Heart right ventricle (tissue), 16 donors: ENCODE data around the gene CLEC16A. TPM values are rescaled to one million over a fixed set of nuclear protein-coding genes. Genes with fewer than 3 reads are reported as not detected.

Source experiments
- ATAC-seq, 8 donors: fragments of 200-7000 bp; cut with Tn5 transposase; one replicate each; pipeline ENCODE4 v1.9.1; 2020; ENCODE audit warnings: mild to moderate bottlenecking in 8 of 8, moderate library complexity in 8 of 8, moderate number of reproducible peaks in 1 of 8
- DNase-seq, 2 donors: peaks; one replicate each; pipeline ENCODE4 v3.0.0-alpha.2; 2020
- H3K27ac ChIP-seq, 10 donors: fragments of 200-600 bp; sonication (generic) in 2 of 10; one replicate each; pipeline versions ENCODE4 v1.5.0 to v1.8.0; 2020 to 2022; ENCODE audit warnings: mild to moderate bottlenecking in 3 of 10
- H3K27me3 ChIP-seq, 7 donors: fragments of 200-600 bp; one replicate each; pipeline ENCODE4 v1.8.0; 2021 to 2022; ENCODE audit warnings: mild to moderate bottlenecking in 2 of 7
- H3K36me3 ChIP-seq, 9 donors: fragments of 200-600 bp; sonication (generic) in 1 of 9; one replicate each; pipeline versions ENCODE4 v1.5.0 to v1.8.0; 2020 to 2022; ENCODE audit warnings: mild to moderate bottlenecking in 2 of 9
- H3K4me1 ChIP-seq, 9 donors: fragments of 200-600 bp; sonication (generic) in 1 of 9; one replicate each; pipeline versions ENCODE4 v1.5.0 to v1.8.0; 2020 to 2022; ENCODE audit warnings: mild to moderate bottlenecking in 4 of 9
- H3K4me3 ChIP-seq, 10 donors: fragments of 200-600 bp; sonication (generic) in 2 of 10; one replicate each; pipeline versions ENCODE4 v1.5.0 to v1.8.0; 2020 to 2022; ENCODE audit warnings: mild to moderate bottlenecking in 7 of 10, moderate library complexity in 2 of 10
- H3K9me3 ChIP-seq, 11 donors: fragments of 200-600 bp in 10 of 11; sonication (generic) in 2 of 11; one replicate each; pipeline versions ENCODE4 v1.5.0 to v1.8.0; 2013 to 2022; ENCODE audit warnings: mild to moderate bottlenecking in 2 of 11, control low read depth in 1 of 11, moderate library complexity in 1 of 11
- WGBS, 2 donors: extraction: QIAGEN DNeasy Blood & Tissue Kit; methylation state at CpG; one replicate each; pipeline ENCODE4 v1.1.7; 2013; ENCODE audit warnings: inconsistent platforms in 1 of 2; 5-methylcytosine and 5-hydroxymethylcytosine counted together
- intact Hi-C, 10 donors: fragments of 100-400 bp; cut with DNase I; formaldehyde crosslinking; loops; one replicate each; pipeline versions ENCODE4 v1.11.1 to v1.14.2; 2022
- polyA plus RNA-seq, 2 donors: library from polyadenylated mRNA; stranded (reverse); fragments of 200-250 nt; gene quantifications; one replicate each; pipeline ENCODE4 v1.2.3, GENCODE V29; 2013
- total RNA-seq, 10 donors: library from RNA; stranded (reverse); fragmentation: NEBNext Ultra II Directional in 3 of 10; extraction: Animal tissue kit (Norgen Biotek cat#: 25700) in 3 of 10; gene quantifications; one replicate each; pipeline versions ENCODE4 v1.2.1 to v1.2.4, GENCODE V29; 2021 to 2023
- TF ChIP-seq, protein P1 (sequence below), 9 donors: fragments of 200-600 bp; sonication (generic) in 2 of 9; IDR thresholded peaks; one replicate each; pipeline versions ENCODE4 v1.5.0 to v1.8.0; 2021 to 2022; ENCODE audit warnings: antibody characterized with exemption in 9 of 9, mild to moderate bottlenecking in 5 of 9, moderate library complexity in 1 of 9
- donor health status: Arrhythmogenic right ventricular cardiomyopathy.
- donor health status: ischemic (EF 13 %, LVEDD 7.1; RV severe dilation, severe dysfunction).
- donor health status: healthy with polysubstance abuse.
- donor health status: DM: no; HTN: yes; CAD: no.
- donor health status: DM: no; HTN: no; CAD: no.
- donor health status: ischemic (EF 25% LVEDD 6.9; RV normal size, moderate dysfunction).
- donor health status: ischemic (EF 25% LVEDD 5.7; RV mildly dilated, moderate dysfunction).
- donor health status: healthy.
- donor health status: DM: yes; HTN: yes; CAD: no.
- donor health status: Ischemic cardiomyopathy.
- donor health status: ischemic (EF 35%, LVEDD 5.7; RV mildly dilated, moderate dysfunction).
- donor health status: nonischemic (EF 11% LVEDD 7.7; RV severe dilation, severe dysfunction).
- donor health status: DM: yes; HTN: yes; CAD: no.
- donor health status: PGD.
- donor health status: ischemic (EF 29% LVEDD 5.4; RV normal size, mild dysfunction).
- donor health status: nonischemic (EF 23%, LVEDD 6.1; RV moderate dilation, normal function).

CLEC16A gene
- total and polyA plus RNA-seq, 12 donors, result 12.1 to 30.8 (median 23.0) TPM

DNA sequence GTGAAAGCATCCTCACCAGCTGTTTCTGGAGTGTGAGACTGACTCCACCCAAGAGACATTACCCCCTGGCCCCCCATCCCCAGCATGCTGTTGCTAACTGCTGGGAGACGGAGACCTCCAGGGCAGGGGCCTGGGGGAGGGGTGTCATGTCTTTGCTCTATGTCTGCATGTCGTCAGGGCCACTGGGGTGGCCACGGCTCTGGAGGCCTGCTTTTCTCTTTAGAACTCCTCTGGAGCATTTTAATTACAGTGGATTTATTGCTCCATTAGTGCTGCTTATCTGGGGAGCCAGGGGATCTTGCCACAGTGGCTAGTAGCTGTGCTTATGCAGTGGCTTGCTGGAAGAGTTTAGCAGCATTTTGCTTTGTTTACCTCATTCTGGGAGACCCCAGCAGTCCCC lies 32.3 kb downstream of the CLEC16A start:
- intact Hi-C loops, result loop anchor here in 3 of 10 donors (5.0 to 10.0 kb wide), 2 partner anchors 128 to 376 kb away; no protein-coding TSS in a partner anchor
- Histone ChIP-seq H3K27ac (no peak overlapping the region), H3K27me3 (no peaks in the 10 kb centered on the region), H3K36me3 (peaks cover 0 to 94% (median 9%) of the 10 kb centered on the region in 9 donors), H3K4me3 (no peak overlapping the region), H3K4me1 (peaks cover 0 to 30% (median 10%) of the 10 kb centered on the region in 9 donors), H3K9me3 (no peaks in the 10 kb centered on the region)
- no peak for ATAC-seq
- 72 to 76% methylated on average over 3 of the region's 3 CpGs for WGBS, 2 donors
- DNase-seq, result no peak
- TF ChIP-seq, protein P1, sequence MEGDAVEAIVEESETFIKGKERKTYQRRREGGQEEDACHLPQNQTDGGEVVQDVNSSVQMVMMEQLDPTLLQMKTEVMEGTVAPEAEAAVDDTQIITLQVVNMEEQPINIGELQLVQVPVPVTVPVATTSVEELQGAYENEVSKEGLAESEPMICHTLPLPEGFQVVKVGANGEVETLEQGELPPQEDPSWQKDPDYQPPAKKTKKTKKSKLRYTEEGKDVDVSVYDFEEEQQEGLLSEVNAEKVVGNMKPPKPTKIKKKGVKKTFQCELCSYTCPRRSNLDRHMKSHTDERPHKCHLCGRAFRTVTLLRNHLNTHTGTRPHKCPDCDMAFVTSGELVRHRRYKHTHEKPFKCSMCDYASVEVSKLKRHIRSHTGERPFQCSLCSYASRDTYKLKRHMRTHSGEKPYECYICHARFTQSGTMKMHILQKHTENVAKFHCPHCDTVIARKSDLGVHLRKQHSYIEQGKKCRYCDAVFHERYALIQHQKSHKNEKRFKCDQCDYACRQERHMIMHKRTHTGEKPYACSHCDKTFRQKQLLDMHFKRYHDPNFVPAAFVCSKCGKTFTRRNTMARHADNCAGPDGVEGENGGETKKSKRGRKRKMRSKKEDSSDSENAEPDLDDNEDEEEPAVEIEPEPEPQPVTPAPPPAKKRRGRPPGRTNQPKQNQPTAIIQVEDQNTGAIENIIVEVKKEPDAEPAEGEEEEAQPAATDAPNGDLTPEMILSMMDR (IDR thresholded peaks at IDR 0.05), result no peak

DNA sequence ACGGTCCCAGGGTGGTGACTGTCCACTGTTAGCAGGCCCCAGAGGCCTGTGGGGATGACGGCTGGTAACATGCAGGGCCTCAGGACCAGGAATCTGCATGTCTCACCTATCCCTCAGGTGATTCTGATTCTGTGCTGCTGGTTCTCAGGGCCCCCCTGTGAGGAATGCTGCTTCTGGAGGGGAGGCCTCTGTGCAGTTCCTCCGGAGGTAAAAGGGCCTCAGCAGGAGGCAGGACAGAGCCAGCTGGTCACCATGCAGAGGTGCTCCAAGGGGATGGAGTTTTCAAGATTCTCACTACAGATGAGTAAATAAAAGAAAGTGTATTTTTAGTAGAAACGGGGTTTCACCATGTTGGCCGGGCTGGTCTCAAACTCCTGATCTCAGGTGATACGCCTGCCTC lies 33.8 kb downstream of the CLEC16A start:
- Histone ChIP-seq H3K4me1 (peaks cover 0 to 30% (median 10%) of the 10 kb centered on the region in 9 donors), H3K36me3 (peaks cover 0 to 91% (median 11%) of the 10 kb centered on the region in 9 donors), H3K27ac (no peak overlapping the region), H3K9me3 (no peaks in the 10 kb centered on the region), H3K4me3 (no peak overlapping the region), H3K27me3 (no peaks in the 10 kb centered on the region)
- intact Hi-C loops, result loop anchor here in 3 of 10 donors (5.0 to 10.0 kb wide), 2 partner anchors 127 to 374 kb away; no protein-coding TSS in a partner anchor
- TF ChIP-seq, protein P1 (IDR thresholded peaks at IDR 0.05), result no peak
- ATAC-seq, result no peak
- no peak for DNase-seq
- 95% methylated on average over 6 of the region's 6 CpGs for WGBS, 2 donors

DNA sequence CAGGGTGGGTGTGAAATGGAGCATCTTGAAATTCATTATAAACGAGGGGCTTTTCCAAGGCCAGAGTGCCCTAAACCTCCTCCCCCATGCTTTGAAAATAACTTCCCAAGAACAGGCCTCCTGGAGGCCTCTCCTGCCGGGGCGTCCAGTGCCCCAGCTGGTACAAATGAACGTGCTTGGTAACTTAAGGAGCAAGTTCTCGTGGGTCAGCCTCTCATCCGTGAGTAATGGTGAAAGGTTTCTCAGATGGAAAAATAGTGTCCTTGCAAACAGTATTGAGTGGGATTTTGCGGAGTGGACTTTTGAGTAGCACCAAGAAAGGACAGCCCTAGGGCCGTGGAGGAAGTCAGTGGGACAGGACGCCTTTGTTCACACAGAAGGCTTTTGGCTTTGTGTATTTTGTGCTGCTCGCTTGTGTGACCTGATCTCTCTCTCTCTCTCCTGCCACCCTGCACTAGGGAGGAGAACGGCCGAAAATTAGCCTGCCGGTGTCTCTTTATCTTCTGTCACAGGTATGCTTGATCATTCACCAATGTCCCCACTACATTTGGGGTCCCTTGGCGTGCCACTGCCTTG lies 34.6 kb downstream of the CLEC16A start:
- intact Hi-C loops, result loop anchor here in 3 of 10 donors (5.0 to 10.0 kb wide), 2 partner anchors 126 to 373 kb away; no protein-coding TSS in a partner anchor

More for the DNA sequence above, 34.6 kb downstream of the CLEC16A start:
- peaks cover 0 to 92% (median 20%) of the 10 kb centered on the region in 9 donors for H3K36me3 ChIP-seq
- TF ChIP-seq, protein P1 (IDR thresholded peaks at IDR 0.05), result no peak
- ATAC-seq, result no peak
- DNase-seq, result no peak
- no peaks in the 10 kb centered on the region for H3K27me3 ChIP-seq
- no peaks in the 10 kb centered on the region for H3K9me3 ChIP-seq
- peaks cover 0 to 32% (median 11%) of the 10 kb centered on the region in 9 donors for H3K4me1 ChIP-seq
- no peak overlapping the region for H3K4me3 ChIP-seq
- 95 to 97% methylated on average over 14 of the region's 14 CpGs for WGBS, 2 donors
- no peak overlapping the region for H3K27ac ChIP-seq
